HCT116 (cell line): ENCODE results near the gene MSI2. TPM values are rescaled to one million over a fixed set of nuclear protein-coding genes. Genes with fewer than 3 reads are reported as not detected.

Experiments
- ATAC-seq: fragments of 200-7000 bp; cut with Tn5 transposase; 2 replicates; pipeline ENCODE4 v1.9.1; 2020; ENCODE audit warnings: mild to moderate bottlenecking, moderate library complexity
- BruUV-seq: library from RNA; stranded (reverse); fragments of 400-500 nt; replicated peaks from 2 replicates; lab custom pipeline; 2021; lab: Mats Ljungman, UMichigan
- CTCF ChIA-PET: fragments of 300-600 bp; sonication (Branson Sonifier 250); formaldehyde crosslinking; loops from one replicate; lab custom pipeline; 2021; ENCODE audit warnings: antibody characterized with exemption; lab: Charles Lee
- POLR2A ChIA-PET: fragments of 300-600, 350-600 bp; sonication (Branson Sonifier 250); formaldehyde crosslinking; loops from one replicate; lab custom pipeline; 2021; ENCODE audit warnings: antibody characterized with exemption; lab: Charles Lee
- RAD21 ChIA-PET, 2 experiments: fragments of 300-600 bp; sonication (Branson Sonifier 250); formaldehyde crosslinking; loops; one replicate each; lab custom pipeline; 2023; ENCODE audit warnings: low total read pairs in 2 of 2; ENCODE audit not compliant: uncharacterized antibody in 2 of 2, unreplicated experiment in 2 of 2, low non-redundant PET in 1 of 2; lab: Charles Lee
- DNase-seq: peaks from one replicate; pipeline ENCODE4 v3.0.0-alpha.2; 2010; ENCODE audit warnings: low read depth, low spot score
- H2AFZ ChIP-seq: fragments of 200-600 bp; shearing (Covaris generic), sonication (generic); 2 replicates; pipeline ENCODE4 v1.6.1; 2017; ENCODE audit warnings: low read depth, mixed run types, mixed read lengths, antibody characterized with exemption, low read length; ENCODE audit not compliant: poor library complexity, severe bottlenecking
- H3K27ac ChIP-seq: 2 replicates; pipeline ENCODE4 v1.5.1; 2012; ENCODE audit warnings: low read depth, low read length
- H3K27me3 ChIP-seq: fragments of 200-600 bp; sonication (generic); 2 replicates; pipeline ENCODE4 v1.6.1; 2016; ENCODE audit warnings: mixed run types, low read length, mixed read lengths; ENCODE audit not compliant: insufficient read depth
- H3K36me3 ChIP-seq, 2 experiments: fragments of 200-500 bp in 1 of 2; fragments of 200-600 bp in 1 of 2; sonication (Bioruptor generic) in 1 of 2; sonication (generic) in 1 of 2; 2 replicates each; pipeline versions ENCODE4 v1.5.1 to v1.6.1; 2014 to 2016; ENCODE audit warnings: low read length in 2 of 2, inconsistent platforms in 1 of 2, mixed read lengths in 1 of 2, mixed run types in 1 of 2; ENCODE audit not compliant: insufficient read depth in 2 of 2, control insufficient read depth in 1 of 2
- H3K4me1 ChIP-seq, 2 experiments: fragments of 200-600 bp in 1 of 2; sonication (generic) in 1 of 2; 2 replicates each; pipeline versions ENCODE4 v1.5.1 to v1.6.1; 2012 to 2017; ENCODE audit warnings: low read length in 2 of 2, inconsistent platforms in 1 of 2, mild to moderate bottlenecking in 1 of 2, mixed read lengths in 1 of 2, mixed run types in 1 of 2, moderate library complexity in 1 of 2; ENCODE audit not compliant: insufficient read depth in 2 of 2, control insufficient read depth in 1 of 2
- H3K4me2 ChIP-seq: fragments of 200-600 bp; sonication (generic); 2 replicates; pipeline ENCODE4 v1.6.1; 2017; ENCODE audit warnings: mixed run types, low read length, mixed read lengths
- H3K4me3 ChIP-seq, 2 experiments: fragments of 200-600 bp in 1 of 2; sonication (generic) in 1 of 2; replicated peaks in 1 of 2; 2 replicates each; pipeline ENCODE4 v1.5.1; 2011 to 2016; ENCODE audit warnings: low read length in 2 of 2, control low read depth in 1 of 2, low read depth in 1 of 2, mild to moderate bottlenecking in 1 of 2, mixed read lengths in 1 of 2, mixed run types in 1 of 2
- H3K79me2 ChIP-seq: fragments of 200-600 bp; sonication (generic); 2 replicates; pipeline ENCODE4 v1.6.1; 2017; ENCODE audit warnings: mild to moderate bottlenecking, mixed run types, low read length, moderate library complexity, mixed read lengths; ENCODE audit not compliant: insufficient read depth
- H3K9ac ChIP-seq: fragments of 200-600 bp; sonication (generic); 2 replicates; pipeline ENCODE4 v1.6.1; 2016; ENCODE audit warnings: low read length, mixed read lengths
- H3K9me2 ChIP-seq: fragments of 200-600 bp; sonication (generic), shearing (Covaris generic); 2 replicates; pipeline ENCODE4 v1.6.1; 2017; ENCODE audit warnings: mixed run types, mild to moderate bottlenecking, moderate library complexity; ENCODE audit not compliant: insufficient read depth
- H3K9me3 ChIP-seq, 2 experiments: fragments of 200-500 bp in 1 of 2; fragments of 200-600 bp in 1 of 2; sonication (Bioruptor generic) in 1 of 2; sonication (generic) in 1 of 2; 2 replicates each; pipeline ENCODE4 v1.6.1; 2014 to 2017; ENCODE audit warnings: low read length in 2 of 2, mixed read lengths in 2 of 2, inconsistent platforms in 1 of 2, low read depth in 1 of 2, mild to moderate bottlenecking in 1 of 2, mixed run types in 1 of 2, moderate library complexity in 1 of 2; ENCODE audit not compliant: control insufficient read depth in 1 of 2, insufficient read depth in 1 of 2
- H4K20me1 ChIP-seq: fragments of 200-600 bp; sonication (generic), shearing (Covaris generic); 2 replicates; pipeline ENCODE4 v1.6.1; 2017; ENCODE audit warnings: mixed run types, mild to moderate bottlenecking, moderate library complexity; ENCODE audit not compliant: insufficient read depth
- CBX3 ChIP-seq: IDR thresholded peaks from 2 replicates; pipeline ENCODE4 v1.6.1; 2012; ENCODE audit warnings: low read depth
- ELF1 ChIP-seq: IDR thresholded peaks from 2 replicates; pipeline ENCODE4 v1.6.1; 2012; ENCODE audit warnings: low read depth, borderline replicate concordance
- EZH2 ChIP-seq: fragments of 200-600 bp; sonication (generic); IDR thresholded peaks from 2 replicates; pipeline ENCODE4 v1.6.1; 2017; ENCODE audit warnings: antibody characterized with exemption, mixed run types
- EZH2phosphoT487 ChIP-seq: fragments of 200-600 bp; IDR thresholded peaks from 2 replicates; pipeline ENCODE4 v1.6.1; 2018; ENCODE audit warnings: antibody characterized with exemption, borderline replicate concordance
- FOSL1 ChIP-seq: IDR thresholded peaks from 2 replicates; pipeline ENCODE4 v1.6.1; 2012; ENCODE audit warnings: low read depth
- JUND ChIP-seq: IDR thresholded peaks from 2 replicates; pipeline ENCODE4 v1.6.1; 2012
- POLR2A ChIP-seq: IDR thresholded peaks from 2 replicates; pipeline ENCODE4 v1.7.0; 2011; ENCODE audit warnings: borderline replicate concordance; ENCODE audit not compliant: insufficient read depth, insufficient read length; ENCODE audit errors: extremely low read depth
- RAD21 ChIP-seq: IDR thresholded peaks from 2 replicates; pipeline ENCODE4 v1.6.1; 2012; ENCODE audit warnings: low read depth, mild to moderate bottlenecking
- SP1 ChIP-seq: IDR thresholded peaks from 2 replicates; pipeline ENCODE4 v1.6.1; 2012; ENCODE audit warnings: low read depth
- SRF ChIP-seq: IDR thresholded peaks from 2 replicates; pipeline ENCODE4 v1.6.1; 2012; ENCODE audit warnings: low read depth
- YY1 ChIP-seq: IDR thresholded peaks from 2 replicates; pipeline ENCODE4 v1.6.1; 2011; ENCODE audit warnings: low read length, low read depth, moderate library complexity, mild to moderate bottlenecking; ENCODE audit not compliant: insufficient replicate concordance; ENCODE audit errors: extremely low read depth
- ZNF274 ChIP-seq: fragments of 200-500 bp; sonication (Bioruptor generic); IDR thresholded peaks from 2 replicates; pipeline ENCODE4 v1.6.1; 2014; ENCODE audit warnings: mild to moderate bottlenecking, low read depth, low read length, inconsistent platforms
- intact Hi-C: fragments of 100-400 bp; cut with micrococcal nuclease; formaldehyde crosslinking; loops from 2 replicates; pipeline ENCODE4 v1.10.0; 2022
- total RNA-seq: library from RNA; stranded (reverse); gene quantifications from one replicate; pipeline ENCODE4 v1.2.1, GENCODE V29; 2021; ENCODE audit not compliant: unreplicated experiment
- TF ChIP-seq, protein P1 (sequence below): IDR thresholded peaks from 2 replicates; pipeline ENCODE4 v1.6.1; 2012
- TF ChIP-seq, protein P2 (sequence below): IDR thresholded peaks from 2 replicates; pipeline ENCODE4 v1.6.1; 2012; ENCODE audit warnings: low read depth
- TF ChIP-seq, protein P3 (sequence below): IDR thresholded peaks from 2 replicates; pipeline ENCODE4 v1.6.1; 2012
- TF ChIP-seq, protein P4 (sequence below): IDR thresholded peaks from 2 replicates; pipeline ENCODE4 v1.6.1; 2011; ENCODE audit warnings: mild to moderate bottlenecking, low read length, moderate library complexity; ENCODE audit not compliant: insufficient replicate concordance; ENCODE audit errors: extremely low read depth

Gene MSI2
- total RNA-seq, 1 experiment from 2014 or later: 137 TPM

DNA sequence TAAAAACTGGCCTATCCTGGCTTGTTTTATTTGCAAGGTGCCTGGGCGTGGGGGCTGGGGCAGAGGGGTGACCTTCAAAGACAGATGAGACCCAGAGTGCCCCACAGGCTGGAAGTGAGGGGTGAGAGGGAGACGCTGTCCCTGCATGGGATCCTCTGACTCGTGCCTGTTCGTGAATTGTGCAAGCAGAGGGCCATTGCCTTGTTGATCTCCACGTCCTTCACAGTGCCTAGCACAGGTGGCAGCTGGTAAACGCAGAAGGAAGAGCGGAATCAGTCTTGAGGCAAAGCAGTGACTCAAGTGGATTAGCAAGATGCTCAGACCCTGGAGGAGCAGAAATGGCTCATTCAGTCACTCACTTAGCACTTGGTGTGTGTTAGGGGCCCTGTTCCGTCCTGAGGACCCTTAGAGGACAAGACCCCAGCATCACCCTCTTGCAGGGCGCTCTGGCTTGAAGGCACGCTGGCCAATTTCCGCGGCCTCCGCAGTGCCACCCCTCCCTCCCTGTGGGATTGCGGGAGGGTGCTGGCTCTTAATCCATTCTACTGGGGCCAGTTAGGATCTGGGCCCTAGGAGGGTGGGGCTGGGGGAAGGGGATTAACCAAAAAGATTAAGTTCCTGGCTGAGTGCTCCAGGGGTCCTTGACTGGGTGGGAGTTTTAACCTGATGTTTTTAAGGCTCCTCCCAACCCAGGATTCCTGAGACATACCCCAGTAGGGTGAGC is 337.6 kb downstream of the MSI2 start:
- Histone ChIP-seq H3K27me3 (no peaks in the 10 kb centered on the region), H3K9ac (no peak overlapping the region), H3K9me2 (no peaks in the 10 kb centered on the region), H3K4me3 (no peak overlapping the region), H4K20me1 (no peaks in the 10 kb centered on the region), H2AFZ (no peak overlapping the region), H3K4me1 (peaks cover 5 to 10% of the 10 kb centered on the region in 2 experiments; a peak in 3 of 4 replicates), H3K27ac (no peak overlapping the region), H3K4me2 (no peak overlapping the region), H3K9me3 (peaks cover 0 to 12% of the 10 kb centered on the region in 2 experiments; a peak in 1 of 4 replicates), H3K79me2 (no peaks in the 10 kb centered on the region), H3K36me3 (no peaks in the 10 kb centered on the region)
- CTCF ChIA-PET: no interaction called here
- TF ChIP-seq EZH2: no peak
- no peak for TF ChIP-seq POLR2A
- no peak for TF ChIP-seq EZH2phosphoT487
- TF ChIP-seq SP1: no peak
- TF ChIP-seq ZNF274: no peak
- no peak for TF ChIP-seq CBX3
- TF ChIP-seq JUND: no peak
- no peak for TF ChIP-seq SRF
- TF ChIP-seq, protein P1, sequence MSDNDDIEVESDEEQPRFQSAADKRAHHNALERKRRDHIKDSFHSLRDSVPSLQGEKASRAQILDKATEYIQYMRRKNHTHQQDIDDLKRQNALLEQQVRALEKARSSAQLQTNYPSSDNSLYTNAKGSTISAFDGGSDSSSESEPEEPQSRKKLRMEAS: no peak
- TF ChIP-seq FOSL1: no peak
- TF ChIP-seq, protein P2, sequence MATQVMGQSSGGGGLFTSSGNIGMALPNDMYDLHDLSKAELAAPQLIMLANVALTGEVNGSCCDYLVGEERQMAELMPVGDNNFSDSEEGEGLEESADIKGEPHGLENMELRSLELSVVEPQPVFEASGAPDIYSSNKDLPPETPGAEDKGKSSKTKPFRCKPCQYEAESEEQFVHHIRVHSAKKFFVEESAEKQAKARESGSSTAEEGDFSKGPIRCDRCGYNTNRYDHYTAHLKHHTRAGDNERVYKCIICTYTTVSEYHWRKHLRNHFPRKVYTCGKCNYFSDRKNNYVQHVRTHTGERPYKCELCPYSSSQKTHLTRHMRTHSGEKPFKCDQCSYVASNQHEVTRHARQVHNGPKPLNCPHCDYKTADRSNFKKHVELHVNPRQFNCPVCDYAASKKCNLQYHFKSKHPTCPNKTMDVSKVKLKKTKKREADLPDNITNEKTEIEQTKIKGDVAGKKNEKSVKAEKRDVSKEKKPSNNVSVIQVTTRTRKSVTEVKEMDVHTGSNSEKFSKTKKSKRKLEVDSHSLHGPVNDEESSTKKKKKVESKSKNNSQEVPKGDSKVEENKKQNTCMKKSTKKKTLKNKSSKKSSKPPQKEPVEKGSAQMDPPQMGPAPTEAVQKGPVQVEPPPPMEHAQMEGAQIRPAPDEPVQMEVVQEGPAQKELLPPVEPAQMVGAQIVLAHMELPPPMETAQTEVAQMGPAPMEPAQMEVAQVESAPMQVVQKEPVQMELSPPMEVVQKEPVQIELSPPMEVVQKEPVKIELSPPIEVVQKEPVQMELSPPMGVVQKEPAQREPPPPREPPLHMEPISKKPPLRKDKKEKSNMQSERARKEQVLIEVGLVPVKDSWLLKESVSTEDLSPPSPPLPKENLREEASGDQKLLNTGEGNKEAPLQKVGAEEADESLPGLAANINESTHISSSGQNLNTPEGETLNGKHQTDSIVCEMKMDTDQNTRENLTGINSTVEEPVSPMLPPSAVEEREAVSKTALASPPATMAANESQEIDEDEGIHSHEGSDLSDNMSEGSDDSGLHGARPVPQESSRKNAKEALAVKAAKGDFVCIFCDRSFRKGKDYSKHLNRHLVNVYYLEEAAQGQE: no peak
- TF ChIP-seq, protein P3, sequence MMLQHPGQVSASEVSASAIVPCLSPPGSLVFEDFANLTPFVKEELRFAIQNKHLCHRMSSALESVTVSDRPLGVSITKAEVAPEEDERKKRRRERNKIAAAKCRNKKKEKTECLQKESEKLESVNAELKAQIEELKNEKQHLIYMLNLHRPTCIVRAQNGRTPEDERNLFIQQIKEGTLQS: no peak
- TF ChIP-seq YY1: no peak
- no peak for TF ChIP-seq ELF1
- TF ChIP-seq, protein P4, sequence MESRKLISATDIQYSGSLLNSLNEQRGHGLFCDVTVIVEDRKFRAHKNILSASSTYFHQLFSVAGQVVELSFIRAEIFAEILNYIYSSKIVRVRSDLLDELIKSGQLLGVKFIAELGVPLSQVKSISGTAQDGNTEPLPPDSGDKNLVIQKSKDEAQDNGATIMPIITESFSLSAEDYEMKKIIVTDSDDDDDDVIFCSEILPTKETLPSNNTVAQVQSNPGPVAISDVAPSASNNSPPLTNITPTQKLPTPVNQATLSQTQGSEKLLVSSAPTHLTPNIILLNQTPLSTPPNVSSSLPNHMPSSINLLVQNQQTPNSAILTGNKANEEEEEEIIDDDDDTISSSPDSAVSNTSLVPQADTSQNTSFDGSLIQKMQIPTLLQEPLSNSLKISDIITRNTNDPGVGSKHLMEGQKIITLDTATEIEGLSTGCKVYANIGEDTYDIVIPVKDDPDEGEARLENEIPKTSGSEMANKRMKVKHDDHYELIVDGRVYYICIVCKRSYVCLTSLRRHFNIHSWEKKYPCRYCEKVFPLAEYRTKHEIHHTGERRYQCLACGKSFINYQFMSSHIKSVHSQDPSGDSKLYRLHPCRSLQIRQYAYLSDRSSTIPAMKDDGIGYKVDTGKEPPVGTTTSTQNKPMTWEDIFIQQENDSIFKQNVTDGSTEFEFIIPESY: no peak
- TF ChIP-seq RAD21: no peak
- ATAC-seq (no peak), DNase-seq (no peak)
- BruUV-seq: no TSS peak
- intact Hi-C loops: no loop called here
- POLR2A ChIA-PET: no interaction called here
- RAD21 ChIA-PET: no interaction called here
